Duodenal mucosa (tissue), 2 donors: ENCODE results near the gene NOX4.
"Not testable (repeated sequence)": the region's sequence is repeated elsewhere in the genome, so short reads cannot be mapped to it uniquely, and the experiment has no call there.

ENCODE experiments used
- H3K27ac ChIP-seq: one replicate; pipeline ENCODE4 v1.7.0; 2013; ENCODE audit warnings: low read depth, low read length
- H3K27me3 ChIP-seq, 2 donors: one replicate each; pipeline ENCODE4 v1.7.0; 2013; ENCODE audit warnings: low read length in 2 of 2, control low read depth in 1 of 2; ENCODE audit not compliant: insufficient read depth in 2 of 2, control insufficient read depth in 1 of 2
- H3K36me3 ChIP-seq, 2 donors: one replicate each; pipeline ENCODE4 v1.7.0; 2013; ENCODE audit warnings: low read length in 2 of 2, control low read depth in 1 of 2; ENCODE audit not compliant: insufficient read depth in 2 of 2, control insufficient read depth in 1 of 2
- H3K4me1 ChIP-seq, 2 donors: one replicate each; pipeline ENCODE4 v1.7.0; 2013; ENCODE audit warnings: low read length in 2 of 2, control low read depth in 1 of 2; ENCODE audit not compliant: insufficient read depth in 2 of 2, control insufficient read depth in 1 of 2
- H3K4me3 ChIP-seq, 2 donors: one replicate each; pipeline ENCODE4 v1.7.0; 2013; ENCODE audit warnings: low read length in 2 of 2, low read depth in 1 of 2
- H3K9ac ChIP-seq, 2 donors: one replicate each; pipeline ENCODE4 v1.7.0; 2013; ENCODE audit warnings: low read length in 2 of 2, low read depth in 1 of 2
- H3K9me3 ChIP-seq, 2 donors: one replicate each; pipeline ENCODE4 v1.7.0; 2013; ENCODE audit warnings: low read length in 2 of 2, control low read depth in 1 of 2; ENCODE audit not compliant: control insufficient read depth in 1 of 2

NOX4 gene

GRCh38 chr11:89358761-89359160 lies 132.4 kb downstream of the NOX4 start:
- Histone ChIP-seq H3K27ac (no peak overlapping the region), H3K4me1 (no peaks in the 10 kb centered on the region), H3K9ac (no peak overlapping the region), H3K9me3 (no peaks in the 10 kb centered on the region), H3K4me3 (no peak overlapping the region), H3K27me3 (no peaks in the 10 kb centered on the region), H3K36me3 (no peaks in the 10 kb centered on the region)

GRCh38 chr11:89355646-89356045 lies 135.5 kb downstream of the NOX4 start:
- Histone ChIP-seq H3K9ac (no peak overlapping the region), H3K27ac (no peak overlapping the region), H3K9me3 (no peaks in the 10 kb centered on the region), H3K4me3 (no peak overlapping the region), H3K27me3 (no peaks in the 10 kb centered on the region), H3K4me1 (no peaks in the 10 kb centered on the region), H3K36me3 (no peaks in the 10 kb centered on the region)

- not testable (repeated sequence) for H3K4me1 ChIP-seq, H3K4me3 ChIP-seq, H3K9ac ChIP-seq, H3K27me3 ChIP-seq, H3K9me3 ChIP-seq, H3K36me3 ChIP-seq, H3K27ac ChIP-seq
These were observed 136.7 kb downstream of the NOX4 start for GRCh38 chr11:89354513-89354912.

- no peak overlapping the region for H3K27ac ChIP-seq
- no peaks in the 10 kb centered on the region for H3K36me3 ChIP-seq
- H3K27me3 ChIP-seq = no peaks in the 10 kb centered on the region
- no peak overlapping the region for H3K9ac ChIP-seq
- H3K9me3 ChIP-seq = no peaks in the 10 kb centered on the region
- no peaks in the 10 kb centered on the region for H3K4me1 ChIP-seq
- H3K4me3 ChIP-seq = no peak overlapping the region
These were observed 144.1 kb downstream of the NOX4 start for GRCh38 chr11:89347071-89347470.

- H3K9me3 ChIP-seq = no peaks in the 10 kb centered on the region
- no peaks in the 10 kb centered on the region for H3K4me1 ChIP-seq
- no peak overlapping the region for H3K9ac ChIP-seq
- no peaks in the 10 kb centered on the region for H3K36me3 ChIP-seq
- H3K4me3 ChIP-seq = no peak overlapping the region
- H3K27me3 ChIP-seq = no peaks in the 10 kb centered on the region
- H3K27ac ChIP-seq = no peak overlapping the region
These were observed 144.6 kb downstream of the NOX4 start for GRCh38 chr11:89346601-89347000.

GRCh38 chr11:89342880-89343572 lies 148.1 kb downstream of the NOX4 start:
- H3K36me3 ChIP-seq = not testable (repeated sequence)

GRCh38 chr11:89340450-89340849 lies 150.7 kb downstream of the NOX4 start:
- H3K27me3 ChIP-seq, H3K27ac ChIP-seq, H3K4me1 ChIP-seq, H3K4me3 ChIP-seq, H3K9me3 ChIP-seq, H3K9ac ChIP-seq, H3K36me3 ChIP-seq: not testable (repeated sequence)

More at GRCh38 chr11:89342880-89343572, 148.1 kb downstream of the NOX4 start:
- not testable (repeated sequence) for H3K9ac ChIP-seq, H3K9me3 ChIP-seq, H3K27ac ChIP-seq, H3K4me1 ChIP-seq, H3K4me3 ChIP-seq, H3K27me3 ChIP-seq

- H3K27me3 ChIP-seq, H3K9me3 ChIP-seq, H3K9ac ChIP-seq, H3K4me1 ChIP-seq, H3K27ac ChIP-seq, H3K4me3 ChIP-seq, H3K36me3 ChIP-seq: not testable (repeated sequence)
These were observed 153.1 kb downstream of the NOX4 start for GRCh38 chr11:89338073-89338472.

- not testable (repeated sequence) for H3K9ac ChIP-seq, H3K27me3 ChIP-seq, H3K36me3 ChIP-seq, H3K9me3 ChIP-seq, H3K27ac ChIP-seq, H3K4me3 ChIP-seq, H3K4me1 ChIP-seq
These were observed 154.0 kb downstream of the NOX4 start for GRCh38 chr11:89337100-89337650.

GRCh38 chr11:89333704-89334103 lies 157.5 kb downstream of the NOX4 start:
- not testable (repeated sequence) for H3K27me3 ChIP-seq, H3K9me3 ChIP-seq, H3K9ac ChIP-seq, H3K4me1 ChIP-seq, H3K36me3 ChIP-seq, H3K27ac ChIP-seq, H3K4me3 ChIP-seq

GRCh38 chr11:89331940-89332339 lies 159.2 kb downstream of the NOX4 start:
- H3K36me3 ChIP-seq, H3K4me3 ChIP-seq, H3K27me3 ChIP-seq, H3K9ac ChIP-seq, H3K27ac ChIP-seq, H3K9me3 ChIP-seq, H3K4me1 ChIP-seq: not testable (repeated sequence)
